Panc1 (cell line): ENCODE data around the gene PDXK. TPM values are rescaled to one million over a fixed set of nuclear protein-coding genes. Genes with fewer than 3 reads are reported as not detected.

ENCODE experiments used
- ATAC-seq: fragments of 200-7000 bp; cut with Tn5 transposase; 2 replicates; pipeline ENCODE4 v1.9.1; 2020; ENCODE audit warnings: mild to moderate bottlenecking, moderate library complexity
- BruUV-seq: library from RNA; stranded (reverse); fragments of 400-500 nt; replicated peaks from 2 replicates; lab custom pipeline; 2021; lab: Mats Ljungman, UMichigan
- CTCF ChIA-PET: fragments of 300-600 bp; sonication (Branson Sonifier 250); formaldehyde crosslinking; loops from one replicate; lab custom pipeline; 2022; ENCODE audit warnings: antibody characterized with exemption; lab: Charles Lee
- POLR2A ChIA-PET: fragments of 300-600 bp; sonication (Branson Sonifier 250); formaldehyde crosslinking; loops from one replicate; lab custom pipeline; 2022; ENCODE audit warnings: antibody characterized with exemption; lab: Charles Lee
- DNase-seq: peaks from one replicate; pipeline ENCODE4 v3.0.0-alpha.2; 2010; ENCODE audit warnings: low read depth, low spot score
- H3K27ac ChIP-seq: 2 replicates; pipeline ENCODE4 v1.5.1; 2011; ENCODE audit warnings: mild to moderate bottlenecking, low read length, inconsistent platforms
- H3K27me3 ChIP-seq: fragments of 200-500 bp; sonication (Bioruptor generic); 2 replicates; pipeline ENCODE4 v1.6.0; 2014; ENCODE audit warnings: low read length, inconsistent platforms; ENCODE audit not compliant: control insufficient read depth, insufficient read depth
- H3K36me3 ChIP-seq: fragments of 200-500 bp; sonication (Bioruptor generic); 2 replicates; pipeline ENCODE4 v1.5.1; 2014; ENCODE audit warnings: inconsistent platforms, mild to moderate bottlenecking, low read length, moderate library complexity; ENCODE audit not compliant: control insufficient read depth, insufficient read depth
- H3K4me1 ChIP-seq: 2 replicates; pipeline ENCODE4 v1.5.1; 2011; ENCODE audit warnings: inconsistent platforms, mild to moderate bottlenecking, low read length, moderate library complexity; ENCODE audit not compliant: control insufficient read depth, insufficient read depth
- H3K4me3 ChIP-seq, 2 experiments: 2 replicates each; pipeline ENCODE4 v1.5.1; 2011 to 2012; ENCODE audit warnings: low read depth in 2 of 2, low read length in 2 of 2, mild to moderate bottlenecking in 2 of 2, inconsistent platforms in 1 of 2, moderate library complexity in 1 of 2
- H3K9me3 ChIP-seq: fragments of 200-500 bp; sonication (Bioruptor generic); 2 replicates; pipeline ENCODE4 v1.5.1; 2014; ENCODE audit warnings: low read depth, mild to moderate bottlenecking, inconsistent platforms, low read length, moderate library complexity; ENCODE audit not compliant: control insufficient read depth, insufficient read depth
- POLR2AphosphoS5 ChIP-seq: IDR thresholded peaks from 2 replicates; pipeline ENCODE4 v1.6.1; 2012; ENCODE audit warnings: mild to moderate bottlenecking, low read depth, low read length, moderate library complexity
- SIN3A ChIP-seq: IDR thresholded peaks from 2 replicates; pipeline ENCODE4 v1.6.1; 2012; ENCODE audit warnings: low read depth, mild to moderate bottlenecking, low read length, moderate library complexity, borderline replicate concordance; ENCODE audit not compliant: insufficient read depth
- TCF7L2 ChIP-seq: IDR thresholded peaks from 2 replicates; pipeline ENCODE4 v1.6.1; 2011; ENCODE audit warnings: mild to moderate bottlenecking, low read depth, low read length, inconsistent platforms
- in situ Hi-C: cut with HindIII; loops from 2 replicates; pipeline ENCODE4 v1.10.0; 2016; ENCODE audit warnings: low sequenced_read_pairs, low pct_unique_long_range_greater_than_20kb
- intact Hi-C: fragments of 100-400 bp; cut with micrococcal nuclease; formaldehyde crosslinking; loops from one replicate; pipeline ENCODE4 v1.10.0; 2022; ENCODE audit not compliant: unreplicated experiment
- total RNA-seq: library from RNA; stranded (reverse); gene quantifications from one replicate; pipeline ENCODE4 v1.2.1, GENCODE V29; 2021; ENCODE audit not compliant: unreplicated experiment
- TF ChIP-seq, protein P1 (sequence below): fragments of 450-650 bp; IDR thresholded peaks from 2 replicates; pipeline ENCODE4 v1.5.1; 2017; ENCODE audit warnings: mild to moderate bottlenecking
- TF ChIP-seq, protein P2 (sequence below), 2 experiments: IDR thresholded peaks; 2 replicates each; pipeline ENCODE4 v1.6.1; 2011 to 2012; ENCODE audit warnings: low read depth in 2 of 2, control low read depth in 1 of 2, low read length in 1 of 2, mild to moderate bottlenecking in 1 of 2, moderate library complexity in 1 of 2; ENCODE audit not compliant: insufficient read depth in 1 of 2

PDXK gene
- total RNA-seq, 1 experiment from 2014 or later = 184 TPM

- CTCF ChIA-PET = no interaction called here
These were observed 15.7 kb upstream of the PDXK start for GRCh38 chr21:43703035-43703880.

GRCh38 chr21:43707462-43707861 is 11.5 kb upstream of the PDXK start:
- no peaks in the 10 kb centered on the region for H3K36me3 ChIP-seq
- no peaks in the 10 kb centered on the region for H3K9me3 ChIP-seq
- H3K4me3 ChIP-seq = no peak overlapping the region
- ATAC-seq (no peak), DNase-seq (no peak)
- intact Hi-C loops (no loop called here), in situ Hi-C loops (no loop called here)
- peaks cover 9% of the 10 kb centered on the region for H3K4me1 ChIP-seq
- TF ChIP-seq, protein P1, sequence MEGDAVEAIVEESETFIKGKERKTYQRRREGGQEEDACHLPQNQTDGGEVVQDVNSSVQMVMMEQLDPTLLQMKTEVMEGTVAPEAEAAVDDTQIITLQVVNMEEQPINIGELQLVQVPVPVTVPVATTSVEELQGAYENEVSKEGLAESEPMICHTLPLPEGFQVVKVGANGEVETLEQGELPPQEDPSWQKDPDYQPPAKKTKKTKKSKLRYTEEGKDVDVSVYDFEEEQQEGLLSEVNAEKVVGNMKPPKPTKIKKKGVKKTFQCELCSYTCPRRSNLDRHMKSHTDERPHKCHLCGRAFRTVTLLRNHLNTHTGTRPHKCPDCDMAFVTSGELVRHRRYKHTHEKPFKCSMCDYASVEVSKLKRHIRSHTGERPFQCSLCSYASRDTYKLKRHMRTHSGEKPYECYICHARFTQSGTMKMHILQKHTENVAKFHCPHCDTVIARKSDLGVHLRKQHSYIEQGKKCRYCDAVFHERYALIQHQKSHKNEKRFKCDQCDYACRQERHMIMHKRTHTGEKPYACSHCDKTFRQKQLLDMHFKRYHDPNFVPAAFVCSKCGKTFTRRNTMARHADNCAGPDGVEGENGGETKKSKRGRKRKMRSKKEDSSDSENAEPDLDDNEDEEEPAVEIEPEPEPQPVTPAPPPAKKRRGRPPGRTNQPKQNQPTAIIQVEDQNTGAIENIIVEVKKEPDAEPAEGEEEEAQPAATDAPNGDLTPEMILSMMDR = no peak
- TF ChIP-seq SIN3A = no peak
- no peak for TF ChIP-seq TCF7L2
- no peak for TF ChIP-seq POLR2AphosphoS5
- TF ChIP-seq, protein P2, sequence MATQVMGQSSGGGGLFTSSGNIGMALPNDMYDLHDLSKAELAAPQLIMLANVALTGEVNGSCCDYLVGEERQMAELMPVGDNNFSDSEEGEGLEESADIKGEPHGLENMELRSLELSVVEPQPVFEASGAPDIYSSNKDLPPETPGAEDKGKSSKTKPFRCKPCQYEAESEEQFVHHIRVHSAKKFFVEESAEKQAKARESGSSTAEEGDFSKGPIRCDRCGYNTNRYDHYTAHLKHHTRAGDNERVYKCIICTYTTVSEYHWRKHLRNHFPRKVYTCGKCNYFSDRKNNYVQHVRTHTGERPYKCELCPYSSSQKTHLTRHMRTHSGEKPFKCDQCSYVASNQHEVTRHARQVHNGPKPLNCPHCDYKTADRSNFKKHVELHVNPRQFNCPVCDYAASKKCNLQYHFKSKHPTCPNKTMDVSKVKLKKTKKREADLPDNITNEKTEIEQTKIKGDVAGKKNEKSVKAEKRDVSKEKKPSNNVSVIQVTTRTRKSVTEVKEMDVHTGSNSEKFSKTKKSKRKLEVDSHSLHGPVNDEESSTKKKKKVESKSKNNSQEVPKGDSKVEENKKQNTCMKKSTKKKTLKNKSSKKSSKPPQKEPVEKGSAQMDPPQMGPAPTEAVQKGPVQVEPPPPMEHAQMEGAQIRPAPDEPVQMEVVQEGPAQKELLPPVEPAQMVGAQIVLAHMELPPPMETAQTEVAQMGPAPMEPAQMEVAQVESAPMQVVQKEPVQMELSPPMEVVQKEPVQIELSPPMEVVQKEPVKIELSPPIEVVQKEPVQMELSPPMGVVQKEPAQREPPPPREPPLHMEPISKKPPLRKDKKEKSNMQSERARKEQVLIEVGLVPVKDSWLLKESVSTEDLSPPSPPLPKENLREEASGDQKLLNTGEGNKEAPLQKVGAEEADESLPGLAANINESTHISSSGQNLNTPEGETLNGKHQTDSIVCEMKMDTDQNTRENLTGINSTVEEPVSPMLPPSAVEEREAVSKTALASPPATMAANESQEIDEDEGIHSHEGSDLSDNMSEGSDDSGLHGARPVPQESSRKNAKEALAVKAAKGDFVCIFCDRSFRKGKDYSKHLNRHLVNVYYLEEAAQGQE (IDR thresholded peaks at IDR 0.05; ENCODE audit: insufficient read depth in 1 of 2, low read depth in 2 of 2, low read length in 1 of 2) = no peak
- no TSS peak for BruUV-seq
- POLR2A ChIA-PET = no interaction called here
- no peaks in the 10 kb centered on the region for H3K27me3 ChIP-seq
- no peak overlapping the region for H3K27ac ChIP-seq
- CTCF ChIA-PET = interaction anchor here (0.6 kb wide), 1 partner anchor 95 kb away, joined by 3 read pairs; no protein-coding TSS in a partner anchor

More at GRCh38 chr21:43703035-43703880, 15.7 kb upstream of the PDXK start:
- intact Hi-C loops (no loop called here), in situ Hi-C loops (no loop called here)
- Histone ChIP-seq H3K4me1 (no peaks in the 10 kb centered on the region), H3K27me3 (no peaks in the 10 kb centered on the region), H3K4me3 (no peak overlapping the region), H3K27ac (no peak overlapping the region), H3K36me3 (no peaks in the 10 kb centered on the region), H3K9me3 (no peaks in the 10 kb centered on the region)
- POLR2A ChIA-PET = no interaction called here
- ATAC-seq = 0 out of 2 replicates have a peak, but pooled peaks have one; percentile 19
- no TSS peak for BruUV-seq
- DNase-seq = no peak
- TF ChIP-seq, protein P1 = no peak
- TF ChIP-seq, protein P2 (IDR thresholded peaks at IDR 0.05; ENCODE audit: insufficient read depth in 1 of 2, low read depth in 2 of 2, low read length in 1 of 2) = no peak
- TF ChIP-seq POLR2AphosphoS5 = no peak
- no peak for TF ChIP-seq SIN3A
- TF ChIP-seq TCF7L2 = no peak
